Measurements from ENCODE around the gene SLC35F2. TPM values are rescaled to one million over a fixed set of nuclear protein-coding genes. Genes with fewer than 3 reads are reported as not detected.
A peak's percentile ranks its signal among the peaks of the same experiment; 100 is the strongest.

Gene SLC35F2
- total RNA-seq, 4 donors from 2014 or later = 4.9 to 15.1 (median 8.8) TPM

DNA sequence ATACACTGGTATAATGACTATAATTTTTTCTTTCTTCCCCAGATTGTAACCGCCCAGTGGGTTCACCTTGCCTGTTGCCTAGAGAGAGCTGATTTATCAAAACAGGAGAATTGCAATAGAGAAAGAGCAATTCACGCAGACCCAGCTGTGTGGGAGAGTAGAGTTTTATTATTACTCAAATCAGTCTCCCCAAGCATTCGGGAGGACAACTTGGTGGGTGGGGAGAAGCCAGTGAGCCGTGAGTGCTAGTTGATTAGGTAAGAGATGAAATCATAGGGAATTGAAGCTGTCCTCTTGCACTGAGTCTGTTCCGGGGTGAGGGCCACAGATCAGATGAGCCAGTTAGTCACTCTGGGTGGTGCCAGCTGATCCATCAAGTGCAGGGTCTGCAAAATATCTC is 73.2 kb downstream of the SLC35F2 start:
- TF ChIP-seq, protein P1, sequence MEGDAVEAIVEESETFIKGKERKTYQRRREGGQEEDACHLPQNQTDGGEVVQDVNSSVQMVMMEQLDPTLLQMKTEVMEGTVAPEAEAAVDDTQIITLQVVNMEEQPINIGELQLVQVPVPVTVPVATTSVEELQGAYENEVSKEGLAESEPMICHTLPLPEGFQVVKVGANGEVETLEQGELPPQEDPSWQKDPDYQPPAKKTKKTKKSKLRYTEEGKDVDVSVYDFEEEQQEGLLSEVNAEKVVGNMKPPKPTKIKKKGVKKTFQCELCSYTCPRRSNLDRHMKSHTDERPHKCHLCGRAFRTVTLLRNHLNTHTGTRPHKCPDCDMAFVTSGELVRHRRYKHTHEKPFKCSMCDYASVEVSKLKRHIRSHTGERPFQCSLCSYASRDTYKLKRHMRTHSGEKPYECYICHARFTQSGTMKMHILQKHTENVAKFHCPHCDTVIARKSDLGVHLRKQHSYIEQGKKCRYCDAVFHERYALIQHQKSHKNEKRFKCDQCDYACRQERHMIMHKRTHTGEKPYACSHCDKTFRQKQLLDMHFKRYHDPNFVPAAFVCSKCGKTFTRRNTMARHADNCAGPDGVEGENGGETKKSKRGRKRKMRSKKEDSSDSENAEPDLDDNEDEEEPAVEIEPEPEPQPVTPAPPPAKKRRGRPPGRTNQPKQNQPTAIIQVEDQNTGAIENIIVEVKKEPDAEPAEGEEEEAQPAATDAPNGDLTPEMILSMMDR (IDR thresholded peaks at IDR 0.05) = no peak
- ATAC-seq (ENCODE audit: low FRiP score) (peak; percentile 54), DNase-seq (ENCODE audit: low spot score) (no peak)

DNA sequence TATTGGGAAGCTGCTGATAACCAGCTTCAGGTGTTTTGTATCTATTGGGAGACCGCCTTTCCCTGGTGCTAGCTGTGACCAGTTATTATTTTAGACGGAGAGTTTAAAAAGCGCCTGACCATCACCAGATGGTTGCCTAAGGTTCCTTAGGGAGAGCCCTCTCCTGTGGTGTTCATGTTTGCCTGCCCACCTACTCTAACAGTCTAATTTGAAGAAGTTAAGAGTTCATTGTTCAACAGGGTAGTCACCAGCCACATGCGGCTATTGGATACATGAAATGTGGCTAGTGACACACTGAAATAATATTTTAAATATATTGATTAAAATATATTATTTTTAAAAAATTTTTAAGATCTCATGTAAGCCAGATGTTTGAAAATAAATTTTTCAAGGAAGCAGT is 75.5 kb downstream of the SLC35F2 start:
- DNase-seq (ENCODE audit: low spot score) = no peak
- ATAC-seq (ENCODE audit: low FRiP score) = no peak
- TF ChIP-seq, protein P1 (IDR thresholded peaks at IDR 0.05) = no peak

DNA sequence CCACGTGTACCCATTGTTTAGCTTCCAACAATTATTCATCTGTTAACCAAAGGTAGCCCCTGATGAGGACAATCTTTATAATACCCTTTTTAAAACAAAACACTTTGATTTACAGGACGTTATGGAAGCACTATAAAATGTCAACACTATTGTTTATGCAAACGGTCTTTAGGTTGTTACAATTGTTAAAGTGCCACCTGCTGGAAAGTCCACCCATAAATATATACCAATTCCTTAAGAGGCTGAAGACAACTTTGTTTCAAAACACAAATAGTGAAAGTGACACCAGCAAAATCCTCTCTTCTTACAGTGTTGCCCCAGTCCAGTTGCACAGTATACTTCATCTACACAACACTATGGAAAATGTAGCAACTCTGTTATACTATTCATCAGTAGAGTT is 77.8 kb downstream of the SLC35F2 start:
- no peak for DNase-seq (ENCODE audit: low spot score)
- no peak for ATAC-seq (ENCODE audit: low FRiP score)
- TF ChIP-seq, protein P1 (IDR thresholded peaks at IDR 0.05) = no peak

DNA sequence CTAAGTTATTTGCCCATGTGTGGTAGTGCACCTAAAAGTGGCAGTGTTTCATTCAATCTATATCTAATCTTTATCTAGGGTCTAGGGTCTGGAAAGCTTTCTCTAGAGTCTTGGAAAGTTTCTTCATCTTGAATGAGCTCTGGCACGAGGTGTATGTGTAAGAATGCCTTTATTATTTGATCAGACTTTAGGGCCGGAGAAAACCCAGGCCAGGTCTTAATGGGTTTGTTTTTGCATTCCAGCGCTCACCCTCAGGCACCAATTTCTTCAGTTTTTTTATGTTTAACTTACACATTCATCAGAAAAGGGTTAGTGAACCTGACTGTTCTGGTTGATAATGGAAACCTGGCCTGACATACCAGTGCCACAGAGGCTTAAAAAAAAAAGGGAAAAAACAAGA is 78.5 kb downstream of the SLC35F2 start:
- ATAC-seq (ENCODE audit: low FRiP score) (no peak), DNase-seq (ENCODE audit: low spot score) (no peak)
- TF ChIP-seq, protein P1 (IDR thresholded peaks at IDR 0.05) = no peak

DNA sequence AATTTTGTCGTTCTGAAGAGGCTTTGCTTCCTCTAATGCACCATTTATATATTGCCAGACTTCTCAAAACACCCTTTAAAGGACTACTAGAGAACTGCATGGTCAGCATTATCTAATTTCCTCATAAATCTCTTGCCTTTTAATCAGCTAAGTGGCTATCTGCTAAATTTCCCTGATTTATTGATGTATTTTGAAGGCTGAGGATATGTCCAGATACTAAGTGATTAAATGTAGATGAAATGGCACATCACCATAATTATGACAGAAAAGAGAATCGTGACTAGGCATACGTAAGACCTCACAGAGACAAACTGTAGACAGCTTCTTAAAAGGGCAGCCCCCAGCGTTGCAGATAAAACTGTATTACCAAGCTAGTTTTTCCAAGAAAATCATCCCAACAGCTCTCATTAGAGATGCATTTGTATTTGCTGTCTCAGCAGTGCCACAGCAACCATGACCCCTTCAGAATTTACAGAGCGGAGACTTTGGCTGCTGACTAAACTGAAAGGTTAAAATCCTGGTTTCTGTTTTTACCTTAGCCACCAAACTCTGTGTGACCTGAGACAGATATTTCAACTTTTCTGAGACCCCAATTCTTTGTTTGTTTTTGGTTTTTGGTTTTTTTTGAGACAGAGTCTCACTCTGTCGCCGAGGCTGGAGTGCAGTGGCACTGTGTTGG is 79.6 kb downstream of the SLC35F2 start:
- DNase-seq (ENCODE audit: low spot score) = no peak
- TF ChIP-seq, protein P1 (IDR thresholded peaks at IDR 0.05) = no peak
- no peak for ATAC-seq (ENCODE audit: low FRiP score)

DNA sequence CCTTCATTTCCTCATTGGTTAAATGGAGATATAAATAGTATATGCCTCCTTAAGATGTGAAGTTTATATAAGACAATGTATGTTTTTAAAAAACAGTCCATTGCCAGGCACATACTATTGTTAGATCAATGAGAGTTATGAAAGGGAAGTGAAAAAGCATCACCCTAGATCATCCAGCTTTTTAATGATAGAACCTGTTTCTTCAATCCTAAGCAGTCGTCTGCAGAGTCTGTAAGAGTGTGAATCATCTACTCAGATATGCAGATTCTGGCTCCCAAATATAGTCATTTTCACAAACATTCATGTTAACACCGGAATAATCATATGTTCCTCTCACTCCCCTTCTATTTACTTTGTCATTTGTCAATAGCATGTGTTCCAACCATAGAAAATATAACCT is 81.5 kb downstream of the SLC35F2 start:
- ATAC-seq (ENCODE audit: low FRiP score) = no peak
- DNase-seq (ENCODE audit: low spot score) = no peak
- TF ChIP-seq, protein P1 (IDR thresholded peaks at IDR 0.05) = no peak

DNA sequence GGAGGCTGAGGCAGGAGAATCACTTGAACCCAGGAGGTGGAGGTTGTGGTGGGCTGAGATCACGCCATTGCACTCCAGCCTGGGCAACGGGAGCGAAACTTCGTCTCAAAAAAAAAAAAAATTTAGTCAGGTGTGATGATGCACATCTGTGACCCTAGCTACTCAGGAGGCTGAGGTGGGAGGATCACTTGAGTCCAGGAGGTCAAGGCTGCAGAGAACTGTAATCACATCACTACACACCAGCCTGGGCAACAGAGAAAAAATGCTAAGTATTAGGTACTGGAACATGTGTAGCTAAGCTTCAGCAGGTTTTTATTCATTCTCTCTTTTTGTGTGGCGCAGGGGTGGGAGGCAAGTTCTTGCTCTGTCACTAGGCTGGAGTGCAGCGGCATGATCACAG is 82.5 kb downstream of the SLC35F2 start:
- no peak for ATAC-seq (ENCODE audit: low FRiP score)
- TF ChIP-seq, protein P1 (IDR thresholded peaks at IDR 0.05) = no peak
- no peak for DNase-seq (ENCODE audit: low spot score)
